ENCODE data around the gene NEDD4L.
"Not testable (repeated sequence)": the region's sequence is repeated elsewhere in the genome, so short reads cannot be mapped to it uniquely, and the experiment has no call there.

Gene NEDD4L

DNA sequence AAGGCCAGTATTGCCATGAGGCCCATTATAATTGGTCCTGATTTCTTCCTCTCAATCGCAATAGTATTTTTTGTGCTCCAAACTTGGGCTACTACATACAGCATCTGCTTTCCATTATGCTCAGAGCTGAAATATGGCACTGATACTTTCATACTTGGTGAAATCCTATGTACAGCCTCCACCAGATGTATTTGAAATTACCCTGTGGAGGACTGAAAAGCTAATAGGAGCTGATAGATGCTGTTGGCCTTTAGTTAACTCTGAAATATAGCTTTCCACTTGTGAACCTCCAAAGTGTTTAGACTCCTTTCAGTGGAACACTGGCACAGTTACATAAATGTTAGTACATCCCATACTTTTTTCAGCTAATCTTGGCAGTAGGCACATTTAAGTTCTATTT lies 205.7 kb downstream of the NEDD4L start:
- no peak for DNase-seq

DNA sequence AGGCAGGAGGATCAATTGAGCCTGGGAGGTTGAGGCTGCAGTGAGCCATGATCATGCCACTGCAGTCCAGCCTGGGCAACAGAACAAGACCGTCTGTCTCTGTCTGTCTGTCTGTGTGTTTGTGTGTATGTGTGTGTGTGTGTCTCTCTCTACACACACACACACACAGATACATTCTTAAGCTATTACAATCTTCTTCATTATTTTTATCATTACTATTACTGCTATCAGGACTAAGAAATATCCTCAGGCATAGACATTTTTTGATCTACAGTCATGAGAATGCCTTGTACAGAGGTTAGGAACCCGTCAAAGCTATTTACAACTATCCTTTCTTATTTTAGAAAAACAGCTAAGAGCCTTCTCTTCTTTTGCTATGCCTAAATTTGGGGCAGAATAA lies 207.4 kb downstream of the NEDD4L start:
- no peak for DNase-seq

DNA sequence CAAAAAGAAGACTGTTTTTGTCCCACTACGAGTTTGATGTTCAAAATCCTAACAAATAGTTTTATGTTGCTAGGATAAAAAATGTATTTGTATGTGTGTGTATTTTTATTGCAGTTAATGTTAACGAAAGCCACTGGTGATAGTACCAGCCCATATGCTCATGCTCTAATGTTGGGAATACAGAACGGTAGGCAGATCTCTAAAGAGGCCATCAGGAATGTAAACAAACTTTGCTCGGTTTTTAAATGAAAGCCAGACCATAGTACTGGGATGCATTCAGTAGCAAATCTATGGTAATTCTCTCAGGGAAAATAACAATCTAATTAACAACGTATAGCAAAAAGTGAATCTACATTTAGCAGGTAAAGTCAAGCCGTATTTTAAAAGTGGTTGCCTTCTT lies 208.1 kb downstream of the NEDD4L start:
- no peak for DNase-seq

DNA sequence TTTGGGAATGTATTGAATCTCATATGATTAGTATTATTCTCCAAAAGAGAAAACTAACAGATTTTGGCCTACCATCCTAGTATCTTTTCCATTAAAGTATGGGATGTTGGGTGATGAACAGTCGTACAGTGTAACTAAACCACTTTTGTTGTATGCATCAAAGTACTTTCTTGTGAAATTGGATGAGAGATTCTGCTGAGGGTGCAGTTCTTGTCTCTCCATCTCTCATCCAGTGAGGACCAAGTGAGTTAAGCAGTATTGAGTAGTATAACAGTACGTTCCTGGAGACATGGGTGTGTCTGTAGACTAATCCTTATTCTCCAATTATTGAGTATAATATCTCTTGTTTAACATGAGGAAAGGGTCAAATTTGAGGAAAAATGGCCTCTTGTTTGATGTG lies 209.3 kb downstream of the NEDD4L start:
- no peak for DNase-seq

DNA sequence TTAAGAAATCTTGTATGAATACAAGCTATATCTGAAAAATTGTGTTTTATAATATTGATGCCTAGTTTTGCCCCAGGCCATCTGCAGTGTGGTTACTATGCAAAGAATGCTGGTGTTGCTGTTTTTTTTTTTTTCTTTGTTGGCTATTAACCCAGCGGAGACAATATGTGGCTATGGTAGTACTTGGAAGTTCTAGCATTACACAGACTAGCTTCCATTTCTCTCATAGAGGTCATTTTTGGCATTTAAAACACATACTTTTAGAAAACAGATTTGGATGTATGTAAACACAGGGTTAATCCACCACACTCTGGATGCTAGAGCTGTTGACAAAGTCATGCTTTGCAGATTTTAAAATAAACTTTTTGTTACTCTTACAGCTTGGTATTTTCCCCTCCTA lies 209.8 kb downstream of the NEDD4L start:
- no peak for DNase-seq

DNA sequence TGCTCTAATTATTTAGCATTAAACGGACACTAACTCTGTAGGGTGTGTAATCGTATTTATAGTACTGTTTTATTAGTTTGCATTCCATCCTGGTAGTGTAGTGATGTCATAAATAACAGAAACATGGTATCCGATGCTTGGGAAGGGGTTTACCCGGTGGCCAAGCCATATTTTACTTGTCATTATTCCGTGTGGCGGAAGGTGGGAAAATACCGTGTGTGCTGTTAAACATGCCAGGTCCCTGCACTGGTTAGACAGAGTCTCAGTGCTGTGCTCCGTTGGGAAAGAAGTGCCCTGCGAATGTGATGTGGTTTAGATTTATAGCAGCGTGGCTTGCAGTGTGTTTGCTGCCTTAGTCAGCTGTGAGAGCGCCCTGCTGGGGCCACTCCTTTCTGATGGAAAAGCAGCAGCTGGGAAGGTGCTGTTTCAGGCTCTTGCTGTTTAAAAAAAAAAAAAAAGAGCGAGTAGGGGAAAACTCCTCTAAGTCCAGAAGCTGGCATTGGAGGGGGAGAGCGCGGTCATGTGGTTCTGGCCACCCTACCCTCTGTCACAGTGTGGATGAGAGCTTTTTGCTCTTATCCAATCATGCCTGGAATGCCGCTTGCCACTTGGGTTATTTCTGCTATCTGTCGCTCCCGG lies 211.0 kb downstream of the NEDD4L start:
- DNase-seq = no peak

DNA sequence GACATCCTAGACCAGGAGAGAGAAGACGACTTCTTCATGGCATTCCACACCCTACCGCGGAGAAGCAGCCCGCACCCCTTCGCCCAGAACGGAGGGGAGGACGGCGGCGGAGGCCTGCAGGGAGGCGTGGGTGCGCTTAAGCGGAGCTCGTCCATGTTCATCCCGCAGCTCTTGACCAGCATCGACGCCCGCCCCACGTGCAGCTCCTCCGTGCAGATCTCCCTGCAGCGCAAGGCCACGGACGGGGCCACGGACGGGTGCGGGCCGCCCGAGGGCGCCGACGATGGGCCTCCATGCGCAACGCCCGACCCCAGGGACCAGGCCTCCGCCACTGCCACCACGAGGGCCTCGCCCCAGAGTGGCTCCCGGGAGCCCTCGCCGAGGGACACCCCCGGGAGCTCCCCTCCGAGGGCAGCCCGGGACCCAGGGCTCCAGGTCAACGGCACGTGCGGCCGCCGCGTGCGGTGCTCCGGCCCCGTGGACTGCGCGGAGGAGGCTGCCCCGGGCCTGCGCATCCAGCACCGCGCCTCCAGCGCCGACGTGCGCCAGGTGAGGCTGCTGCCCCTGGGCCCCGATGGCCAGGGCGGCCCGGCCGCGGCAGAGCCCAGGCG lies 211.8 kb downstream of the NEDD4L start:
- DNase-seq = no peak

DNA sequence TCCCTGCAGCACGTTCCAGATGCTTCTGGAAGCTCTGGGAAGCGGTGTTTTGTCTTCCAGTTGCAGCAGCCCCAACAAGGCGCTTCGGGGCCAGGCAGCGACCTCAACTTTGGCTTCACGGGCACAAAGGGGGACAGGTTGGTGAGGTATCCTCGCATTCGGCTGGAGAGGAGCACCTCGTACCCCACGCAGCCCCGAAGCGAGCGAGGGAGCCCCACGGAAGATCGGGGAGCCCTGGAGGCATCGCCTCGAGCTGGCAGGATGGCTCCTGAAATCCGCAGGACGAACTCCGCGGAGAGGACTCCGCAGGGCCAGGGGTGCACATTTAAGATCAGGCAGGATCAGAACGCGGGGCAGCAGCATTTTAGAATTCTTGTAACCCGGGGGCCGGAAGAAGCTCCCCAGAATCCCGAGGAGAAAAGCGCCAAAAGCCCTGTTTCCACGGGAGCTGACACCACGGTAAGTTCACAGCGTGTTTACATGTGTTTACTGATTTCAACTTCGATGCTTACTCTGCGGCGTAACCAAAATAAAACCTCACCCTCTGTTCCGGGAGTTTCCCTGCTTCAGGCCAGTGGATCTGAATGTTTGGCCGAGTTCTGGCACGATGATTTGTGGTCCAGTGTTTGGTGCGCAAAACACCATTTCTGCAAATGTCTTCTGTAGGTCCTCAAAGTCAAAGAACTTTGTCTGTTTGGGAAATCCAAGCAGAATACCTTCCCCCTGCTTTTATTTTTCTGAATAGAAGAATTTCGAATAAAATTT lies 212.5 kb downstream of the NEDD4L start:
- DNase-seq = no peak

DNA sequence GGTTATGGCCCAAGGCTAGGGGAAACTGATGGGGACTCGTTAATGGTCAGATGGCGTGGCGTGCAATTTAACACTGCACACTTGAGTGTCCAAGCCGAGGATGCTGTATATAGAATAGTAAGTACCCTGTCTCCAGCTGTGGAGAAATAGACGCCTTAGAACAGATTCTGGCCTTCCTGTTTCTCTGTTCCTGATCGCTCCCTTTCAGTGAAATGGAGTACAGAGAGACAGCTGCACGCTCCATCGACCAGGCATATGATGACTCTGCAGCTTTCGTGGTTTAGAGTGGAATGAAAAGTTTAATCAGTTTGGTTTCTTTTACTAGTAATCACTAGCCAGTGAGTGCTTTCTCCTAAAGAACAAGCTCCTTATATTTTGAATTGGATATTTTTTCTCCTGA lies 213.4 kb downstream of the NEDD4L start:
- DNase-seq = no peak

DNA sequence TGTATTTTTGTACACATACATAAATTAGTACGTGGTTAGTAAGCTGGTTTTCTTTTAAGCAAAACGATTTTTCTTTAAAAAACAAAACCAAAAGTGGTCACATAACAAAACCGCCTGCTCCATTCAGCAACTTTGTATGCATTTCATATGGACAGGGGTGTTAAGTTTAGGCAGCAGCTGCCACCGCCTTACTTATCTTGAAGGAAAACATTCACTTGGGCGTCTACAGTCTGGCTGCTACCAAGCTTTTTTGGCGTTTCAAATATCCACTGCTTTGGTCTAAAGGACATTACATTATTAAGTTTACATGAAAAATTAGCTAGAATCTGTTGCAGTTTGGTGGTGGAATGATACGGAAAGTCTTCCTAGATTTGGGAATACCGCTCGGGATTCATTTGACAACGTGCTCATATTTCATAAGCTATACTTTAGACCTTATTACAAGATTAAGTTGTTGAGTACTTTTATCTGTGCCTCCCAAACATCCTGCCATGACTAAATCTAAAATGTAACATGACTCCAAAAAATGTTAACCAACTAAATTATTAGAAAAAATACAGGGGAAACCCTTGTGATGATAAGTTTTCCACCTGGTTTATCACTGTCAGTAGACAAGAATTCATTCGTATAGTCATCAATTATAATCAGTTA lies 214.8 kb downstream of the NEDD4L start:
- DNase-seq = no peak

DNA sequence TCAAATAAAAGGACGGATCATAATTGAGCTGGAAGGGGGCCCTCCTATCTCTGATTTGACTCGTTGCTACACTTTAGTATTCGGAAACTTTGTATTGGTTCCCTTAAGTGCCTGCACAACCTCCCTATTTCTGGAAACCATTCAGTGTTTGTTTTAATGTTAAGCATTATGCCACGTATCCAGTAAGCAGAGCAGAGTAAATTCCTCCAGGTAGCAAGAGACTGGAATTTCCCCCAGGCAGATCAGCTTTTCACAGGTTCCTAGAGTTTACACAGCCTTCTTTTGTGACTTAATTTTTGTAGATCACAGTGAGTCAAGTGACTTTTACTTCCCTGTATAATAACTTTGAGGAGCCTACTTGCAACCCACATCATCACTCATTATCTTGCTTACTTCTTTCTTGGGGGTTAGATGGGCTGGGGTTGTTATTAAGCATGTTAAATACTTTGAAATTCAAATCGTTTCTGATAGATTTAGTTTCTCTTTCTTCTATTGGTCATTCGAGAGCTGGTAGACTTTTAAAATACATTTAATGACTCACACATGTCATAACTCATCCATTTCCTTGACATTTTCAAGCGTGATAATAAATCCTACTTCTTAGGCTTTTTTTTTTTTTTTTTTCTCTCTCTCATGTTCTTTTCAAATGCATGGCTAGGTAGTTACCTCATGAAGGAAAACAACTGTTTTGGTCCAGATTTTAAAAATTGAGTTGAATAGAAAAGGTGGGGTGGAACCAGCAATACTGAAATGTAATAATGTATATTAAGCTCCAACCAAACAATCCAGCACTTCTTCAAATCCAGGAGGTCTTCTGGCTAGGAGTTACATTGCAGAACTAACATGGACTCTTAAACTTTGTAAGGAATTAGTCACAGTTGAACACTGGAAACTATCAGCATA lies 219.3 kb downstream of the NEDD4L start:
- DNase-seq = no peak

DNA sequence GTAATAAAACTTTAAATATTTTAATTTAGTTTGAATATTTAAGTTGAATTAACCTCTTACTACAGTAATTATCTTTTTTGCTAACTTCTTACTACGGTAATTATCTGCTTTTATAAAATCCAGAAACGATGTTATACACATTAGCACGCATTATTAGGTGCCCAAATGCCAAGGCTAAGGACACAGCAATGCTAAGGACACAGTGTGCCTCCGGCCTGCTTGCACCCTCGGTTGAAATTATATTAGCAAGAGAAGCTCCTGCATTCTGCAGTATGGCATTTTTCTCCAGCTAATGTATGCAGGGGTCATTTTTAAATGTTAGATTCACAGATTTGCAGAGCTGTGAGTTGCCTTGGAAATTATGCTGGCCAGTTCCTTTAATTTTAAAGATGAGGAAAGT lies 220.0 kb downstream of the NEDD4L start:
- DNase-seq = no peak

DNA sequence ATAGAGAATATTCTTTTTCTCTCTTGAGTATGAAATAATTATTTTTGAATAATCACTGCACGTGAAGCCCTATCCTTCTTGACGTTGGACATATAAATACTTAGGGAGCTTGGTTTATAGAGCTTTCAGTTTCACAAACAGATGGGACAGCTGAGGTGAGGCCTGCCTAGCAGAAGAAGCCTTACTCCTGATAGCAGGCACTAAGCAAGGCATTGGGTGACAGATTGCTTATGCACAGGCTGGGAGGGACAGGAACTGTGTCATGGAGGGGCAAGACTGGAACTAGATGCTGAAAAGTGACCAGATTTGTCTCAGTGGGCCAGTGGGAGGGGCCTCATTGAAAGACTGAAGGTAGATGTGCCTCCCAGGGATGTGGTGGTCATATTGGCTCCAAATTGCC lies 220.8 kb downstream of the NEDD4L start:
- DNase-seq = no peak

DNA sequence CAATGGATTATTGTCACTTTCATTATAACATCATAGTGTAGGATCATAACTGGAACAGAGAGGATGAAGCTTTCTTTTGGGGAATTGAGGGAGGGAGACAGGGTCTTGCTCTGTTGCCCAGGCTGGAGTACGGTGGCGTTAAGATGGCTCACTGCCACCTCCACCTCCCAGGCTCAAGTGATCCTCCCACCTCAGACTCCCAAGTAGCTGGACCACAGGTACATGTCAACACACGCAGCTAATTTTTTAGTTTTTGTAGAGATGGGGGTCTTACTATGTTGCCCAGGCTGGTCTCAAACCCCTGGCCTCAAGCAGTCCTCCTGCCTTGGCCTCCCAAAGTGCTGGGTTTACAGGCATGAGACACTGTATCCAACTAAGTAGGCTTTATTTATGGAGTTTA lies 221.5 kb downstream of the NEDD4L start:
- not testable (repeated sequence) for DNase-seq

DNA sequence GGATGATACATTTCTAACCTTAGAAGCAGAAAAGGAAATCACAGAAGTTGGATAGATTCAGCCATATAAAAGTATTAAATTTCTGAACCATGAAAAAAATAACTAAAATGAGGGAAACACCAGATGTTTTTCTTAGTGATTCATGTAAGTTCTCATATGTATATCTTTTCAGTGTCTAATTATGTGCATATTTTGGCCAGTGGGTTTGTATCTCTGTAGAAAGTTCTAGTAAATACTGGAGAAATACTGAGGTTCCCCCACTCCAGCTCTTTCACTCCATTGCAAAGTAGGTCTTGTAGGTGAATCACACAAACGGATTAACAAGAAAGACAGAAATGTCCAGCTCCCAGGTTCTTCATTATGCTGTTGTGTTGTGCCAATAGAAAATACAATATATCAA lies 222.3 kb downstream of the NEDD4L start:
- no peak for DNase-seq

DNA sequence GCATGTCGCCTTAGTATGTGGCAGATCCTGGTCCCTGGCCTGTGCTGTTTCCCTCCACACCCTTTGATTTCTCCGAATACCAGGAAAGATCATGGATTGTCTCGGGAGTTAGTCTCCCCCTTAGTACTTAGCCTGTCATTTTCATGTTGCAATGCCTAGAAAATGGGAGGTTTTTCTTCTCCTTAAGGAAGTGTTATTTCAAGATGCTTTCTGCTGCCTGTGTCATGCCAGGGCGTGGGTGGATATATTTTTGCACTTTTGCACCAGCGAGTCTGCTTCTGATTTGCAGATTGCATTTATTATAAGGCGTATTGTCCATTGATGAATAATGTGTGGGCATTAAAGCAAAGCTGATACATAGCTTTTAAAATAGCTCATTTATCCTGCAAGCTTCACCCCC lies 223.5 kb downstream of the NEDD4L start:
- DNase-seq = no peak

DNA sequence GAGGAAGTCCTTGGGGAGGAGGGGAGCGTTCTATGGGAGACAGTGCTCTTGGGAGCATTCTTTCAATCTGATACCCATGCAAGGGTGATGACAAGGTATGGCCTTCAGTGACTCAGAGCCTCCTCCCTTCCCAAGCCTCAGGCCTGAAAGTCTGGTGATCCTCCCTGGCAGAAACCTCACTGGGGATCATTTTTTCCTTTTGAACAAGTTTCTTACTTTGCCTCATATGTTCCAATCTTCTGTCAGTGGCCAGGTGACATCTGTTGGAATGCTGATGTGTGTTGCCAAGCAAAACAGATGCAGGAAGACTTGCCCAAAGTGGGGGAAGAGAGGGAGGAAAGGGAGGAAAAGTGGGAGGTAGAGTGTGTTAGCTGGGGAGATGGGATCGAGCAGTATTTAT lies 224.8 kb downstream of the NEDD4L start:
- no peak for DNase-seq

DNA sequence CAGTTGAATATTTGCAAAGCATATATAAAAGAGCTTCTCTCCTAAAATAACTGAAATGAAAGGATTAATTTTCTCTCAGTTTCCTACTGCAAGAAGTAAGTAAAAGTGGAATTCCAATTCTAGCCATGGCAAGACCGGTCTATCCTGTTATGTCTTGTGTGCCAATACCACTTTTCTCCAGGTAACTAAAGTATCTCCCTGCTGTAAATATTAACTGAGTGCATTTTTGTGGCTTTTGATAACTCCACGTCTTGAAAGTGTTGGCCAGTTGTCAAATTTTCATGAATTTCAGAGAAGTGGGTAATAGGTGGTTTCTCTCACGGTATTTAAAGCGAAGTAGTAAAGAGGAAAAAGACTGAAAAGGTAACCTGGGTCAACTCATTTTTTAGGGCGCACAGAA lies 225.9 kb downstream of the NEDD4L start:
- DNase-seq = no peak

DNA sequence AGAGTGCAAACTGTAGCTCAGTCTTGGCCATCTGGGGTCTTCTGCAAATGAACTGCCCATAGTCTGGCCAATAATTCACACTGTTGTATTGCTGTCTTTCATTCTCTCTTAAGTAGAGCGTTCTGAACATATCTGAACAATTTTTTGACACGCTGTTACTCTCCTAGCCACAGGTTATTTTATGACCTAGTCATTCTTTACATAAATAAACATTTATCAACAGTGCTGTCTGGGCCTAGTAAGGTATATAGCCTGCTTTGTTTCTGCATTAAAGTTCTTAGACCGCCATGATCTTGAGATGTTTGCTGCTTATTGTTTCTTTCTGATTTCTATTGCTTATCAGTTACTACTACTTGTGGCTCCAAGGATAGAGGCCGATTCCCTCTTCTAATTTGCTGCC lies 226.4 kb downstream of the NEDD4L start:
- DNase-seq = no peak

DNA sequence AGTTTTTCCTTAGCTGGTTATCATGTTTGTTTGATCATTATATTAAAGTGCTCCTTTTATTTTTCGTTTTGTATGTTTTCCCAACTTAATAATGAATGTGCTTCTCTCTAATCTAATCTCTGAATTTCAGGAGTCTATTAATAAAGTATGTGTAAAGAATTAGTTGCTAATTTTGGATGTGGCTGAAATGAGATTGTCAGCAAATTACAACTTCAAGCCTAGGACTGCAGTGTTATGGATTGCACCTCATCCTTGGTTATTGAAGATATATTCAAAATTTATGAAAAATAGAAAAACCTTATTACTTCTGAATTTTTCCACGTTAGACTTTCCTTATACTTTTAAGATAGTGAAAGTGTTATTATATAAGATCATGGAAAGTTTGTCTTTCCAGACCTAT lies 227.7 kb downstream of the NEDD4L start:
- no peak for DNase-seq

DNA sequence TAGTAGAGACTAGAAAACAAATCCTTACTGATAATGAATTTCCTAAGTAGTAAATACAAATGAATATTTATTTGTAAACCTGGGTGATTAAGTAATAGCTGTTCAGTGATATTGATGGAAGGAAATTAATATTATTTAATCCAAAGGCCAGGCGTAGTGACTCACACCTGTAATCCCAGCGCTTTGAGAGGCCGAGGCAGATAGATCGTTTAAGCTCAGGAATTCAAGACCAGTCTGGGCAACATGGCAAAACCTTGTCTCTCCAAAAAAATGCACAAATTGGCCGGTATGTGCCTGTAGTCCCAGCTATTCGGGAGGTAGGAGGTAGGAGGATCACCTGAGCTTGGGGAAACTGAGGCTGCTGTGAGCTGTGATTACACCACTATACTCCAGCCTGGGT lies 228.2 kb downstream of the NEDD4L start:
- DNase-seq = no peak

DNA sequence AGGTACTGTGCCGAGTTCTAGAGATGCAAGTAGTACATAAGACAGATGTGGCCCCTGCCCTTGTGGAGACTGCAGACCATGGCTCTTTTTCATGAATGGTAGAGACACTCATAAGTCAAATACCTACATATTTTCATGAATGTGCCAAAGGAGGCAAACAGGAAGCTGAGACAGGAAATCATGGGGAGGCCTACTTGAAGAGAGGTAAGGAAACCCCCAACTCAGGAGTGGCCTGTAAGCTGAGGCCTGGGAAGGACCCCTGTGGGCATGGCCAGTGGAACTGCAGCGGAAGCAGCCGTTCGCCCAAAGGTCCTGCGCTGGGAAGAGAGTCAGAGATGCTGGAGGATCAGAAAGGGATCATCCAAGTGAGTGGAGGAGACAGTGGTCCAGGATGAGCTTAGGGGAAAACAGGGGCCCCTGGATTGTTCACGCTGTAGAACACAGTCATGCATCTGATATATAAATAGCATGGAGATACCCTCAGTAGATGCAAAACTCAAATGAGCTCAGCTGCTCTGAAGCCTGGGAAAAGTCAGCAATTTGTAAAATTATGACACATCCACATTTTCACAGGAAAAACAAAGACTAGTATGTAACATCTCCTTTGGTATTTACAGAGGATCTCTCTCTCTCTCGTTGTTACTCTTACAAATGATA lies 228.9 kb downstream of the NEDD4L start:
- no peak for DNase-seq

Data from activated CD4-positive, CD25-positive, alpha-beta regulatory T cell (primary cell).